WTC11 (cell line): Measurements from ENCODE around the gene DCAF11.

ENCODE experiments used
- ARID4B ChIP-seq: sonication (generic); formaldehyde crosslinking; IDR thresholded peaks from 2 replicates; pipeline ENCODE4 v1.8.0; 2023; ENCODE audit warnings: missing genetic modification reagents, mild to moderate bottlenecking, borderline replicate concordance
- CREB1 ChIP-seq: sonication (generic); formaldehyde crosslinking; IDR thresholded peaks from 2 replicates; pipeline ENCODE4 v1.8.0; 2023; ENCODE audit warnings: mild to moderate bottlenecking, missing genetic modification reagents
- CTCF ChIP-seq: fragments of 200-600 bp; IDR thresholded peaks from 2 replicates; pipeline ENCODE4 v1.8.0; 2022; ENCODE audit warnings: antibody characterized with exemption
- NFE2L1 ChIP-seq: sonication (generic); formaldehyde crosslinking; IDR thresholded peaks from 2 replicates; pipeline ENCODE4 v1.8.1; 2023; ENCODE audit warnings: missing genetic modification reagents
- SP1 ChIP-seq: sonication (generic); formaldehyde crosslinking; conservative IDR thresholded peaks from 2 replicates; pipeline ENCODE4 v1.8.1; 2022; ENCODE audit warnings: missing genetic modification reagents
- ZNF416 ChIP-seq: fragments of 250-450 bp; sonication (Bioruptor Pico); IDR thresholded peaks from 2 replicates; pipeline ENCODE4 v1.9.0; 2021; ENCODE audit warnings: mild to moderate bottlenecking, inconsistent platforms
- ZNF512 ChIP-seq: sonication (generic); formaldehyde crosslinking; IDR thresholded peaks from 2 replicates; pipeline ENCODE4 v1.8.1; 2022; ENCODE audit warnings: missing genetic modification reagents, borderline replicate concordance

- TF ChIP-seq SP1 (CRISPR knock-in tag) (no peak), CTCF (no peak), ZNF416 (CRISPR knock-in tag) (no peak), NFE2L1 (CRISPR knock-in tag) (no peak), ZNF512 (CRISPR knock-in tag) (no peak), ARID4B (no peak), CREB1 (CRISPR knock-in tag) (no peak)
Observed at GRCh38 chr14:24088095-24088494, 26.5 kb upstream of the DCAF11 start.
